HuH-7 (cell line): ENCODE results near the gene E4F1.

Experiments
- DNase-seq: peaks from one replicate; pipeline ENCODE4 v3.0.0; 2011; ENCODE audit warnings: low spot score

E4F1 gene

GRCh38 chr16:2275476-2276367 is 52.3 kb downstream of the E4F1 start:
- DNase-seq: no peak

- DNase-seq: no peak
Measured at GRCh38 chr16:2276368-2277195, 53.2 kb downstream of the E4F1 start.

GRCh38 chr16:2277466-2278271 is 54.3 kb downstream of the E4F1 start:
- DNase-seq: no peak

DNA sequence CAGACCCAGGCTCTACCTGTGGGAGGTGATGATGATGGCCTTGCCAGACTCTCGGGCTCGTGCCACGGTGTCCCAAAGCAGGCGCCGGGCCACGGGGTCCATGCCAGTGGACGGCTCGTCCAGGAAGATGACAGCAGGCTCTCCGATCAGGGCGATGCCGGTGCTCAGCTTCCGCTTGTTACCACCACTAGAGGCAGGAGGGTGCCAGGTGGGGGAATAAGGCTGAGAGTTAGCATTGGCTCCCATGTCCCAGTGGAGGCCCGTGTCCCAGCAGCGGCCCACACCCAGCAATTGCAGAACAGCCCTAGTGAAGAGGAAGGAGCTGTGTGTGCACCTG is 54.8 kb downstream of the E4F1 start:
- DNase-seq: peak; percentile 66

GRCh38 chr16:2278956-2279800 is 55.8 kb downstream of the E4F1 start:
- no peak for DNase-seq

- DNase-seq: no peak
Measured at GRCh38 chr16:2280461-2280860, 57.1 kb downstream of the E4F1 start.

DNA sequence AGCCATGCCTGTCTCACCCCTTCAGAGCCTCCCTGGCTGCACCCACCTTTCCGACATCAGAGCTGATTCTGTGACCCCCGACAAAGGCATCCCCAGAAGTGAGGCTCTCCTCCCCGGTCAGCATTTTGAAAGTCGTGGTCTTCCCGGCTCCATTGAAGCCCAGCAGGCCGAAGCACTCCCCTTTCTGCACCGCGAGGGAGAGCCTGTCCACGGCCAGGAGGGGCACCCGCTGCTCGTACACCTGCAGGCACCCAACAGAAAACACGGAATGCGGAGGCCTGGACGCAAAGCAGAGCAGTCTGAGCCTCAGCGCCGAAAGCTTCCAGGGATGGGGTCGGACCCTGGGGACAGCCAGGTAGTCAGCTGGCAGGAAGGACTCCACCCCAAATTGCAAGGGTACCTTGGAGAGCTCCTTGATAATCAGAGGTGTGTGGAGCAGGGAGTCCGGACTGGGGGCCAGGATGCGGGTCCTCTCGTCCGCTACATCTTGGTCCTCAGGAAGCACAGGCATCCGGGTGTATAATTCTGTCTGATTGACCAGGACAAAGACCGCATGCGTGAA is 57.7 kb downstream of the E4F1 start:
- DNase-seq: no peak

- DNase-seq: no peak
Measured at GRCh38 chr16:2282262-2282661, 58.9 kb downstream of the E4F1 start.

DNA sequence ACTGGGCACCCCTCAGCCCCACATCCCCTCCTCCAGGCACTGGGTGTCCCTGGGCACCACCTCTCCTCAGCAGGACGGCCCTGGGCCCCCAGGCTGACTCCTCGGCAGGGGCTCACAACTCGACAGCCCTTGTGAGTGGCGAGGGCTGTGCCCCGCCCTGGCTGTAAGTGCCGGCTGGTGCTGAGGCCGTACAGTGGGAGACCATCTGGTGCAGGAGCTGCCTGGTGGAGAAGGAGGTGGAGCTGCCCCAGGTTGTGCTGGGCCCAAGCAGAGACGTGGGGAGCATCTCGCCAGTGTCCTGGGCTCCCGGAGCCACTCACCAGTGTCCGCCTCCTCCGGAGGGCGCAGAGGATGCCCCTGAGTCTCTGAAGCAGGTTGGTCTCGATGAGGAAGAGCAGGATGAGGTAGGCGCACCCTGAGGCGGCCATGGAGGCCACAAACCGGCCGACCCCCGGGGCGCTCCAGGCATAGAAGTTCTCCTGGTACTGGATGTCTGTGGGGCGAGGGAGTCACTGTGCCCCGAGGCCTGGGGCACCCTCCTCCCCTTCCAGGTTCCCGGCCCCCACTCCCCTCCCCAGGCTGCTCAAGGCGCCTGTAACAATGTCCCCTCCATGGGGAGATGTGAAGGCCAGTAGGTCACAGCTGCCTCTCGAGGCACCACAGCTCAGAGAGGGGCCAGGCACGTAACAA is 59.6 kb downstream of the E4F1 start:
- DNase-seq: no peak

DNA sequence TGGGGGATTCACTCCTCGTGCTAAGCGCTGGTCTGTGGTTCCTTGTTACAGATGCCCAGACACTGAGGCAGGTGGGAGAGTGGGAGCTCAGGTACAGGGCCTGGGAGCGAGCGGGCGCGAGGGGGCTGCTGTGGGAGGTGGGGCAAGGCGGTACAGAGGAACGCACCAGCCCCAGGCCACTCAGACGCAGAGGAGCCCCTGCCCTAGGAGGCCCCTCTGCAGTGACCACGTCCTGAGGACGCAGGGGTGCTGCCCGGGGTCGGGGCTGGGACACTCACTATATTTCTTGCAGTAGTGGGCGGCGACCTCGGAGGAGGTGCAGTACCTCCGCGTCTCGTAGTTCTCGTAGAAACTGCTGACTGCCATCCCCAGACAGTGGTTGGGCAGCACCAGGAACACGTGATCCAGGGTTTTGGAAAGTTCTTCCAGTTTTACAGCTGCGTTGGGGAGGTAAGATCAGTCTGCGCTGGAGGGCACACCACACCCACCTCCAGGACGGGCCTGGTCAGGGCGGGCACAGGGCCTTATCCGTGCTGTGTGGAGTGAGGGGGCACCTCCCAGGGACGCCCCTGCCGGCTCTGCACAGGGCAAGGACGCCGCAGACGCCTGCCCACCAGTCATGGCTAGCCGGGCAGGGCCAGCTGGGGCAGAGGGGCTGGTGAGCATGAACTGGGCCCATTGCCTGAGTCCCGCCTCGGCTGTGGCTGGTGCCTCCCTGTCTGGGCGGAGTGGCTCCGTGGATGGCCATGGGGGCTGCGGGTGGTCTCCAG is 60.8 kb downstream of the E4F1 start:
- DNase-seq: no peak

DNA sequence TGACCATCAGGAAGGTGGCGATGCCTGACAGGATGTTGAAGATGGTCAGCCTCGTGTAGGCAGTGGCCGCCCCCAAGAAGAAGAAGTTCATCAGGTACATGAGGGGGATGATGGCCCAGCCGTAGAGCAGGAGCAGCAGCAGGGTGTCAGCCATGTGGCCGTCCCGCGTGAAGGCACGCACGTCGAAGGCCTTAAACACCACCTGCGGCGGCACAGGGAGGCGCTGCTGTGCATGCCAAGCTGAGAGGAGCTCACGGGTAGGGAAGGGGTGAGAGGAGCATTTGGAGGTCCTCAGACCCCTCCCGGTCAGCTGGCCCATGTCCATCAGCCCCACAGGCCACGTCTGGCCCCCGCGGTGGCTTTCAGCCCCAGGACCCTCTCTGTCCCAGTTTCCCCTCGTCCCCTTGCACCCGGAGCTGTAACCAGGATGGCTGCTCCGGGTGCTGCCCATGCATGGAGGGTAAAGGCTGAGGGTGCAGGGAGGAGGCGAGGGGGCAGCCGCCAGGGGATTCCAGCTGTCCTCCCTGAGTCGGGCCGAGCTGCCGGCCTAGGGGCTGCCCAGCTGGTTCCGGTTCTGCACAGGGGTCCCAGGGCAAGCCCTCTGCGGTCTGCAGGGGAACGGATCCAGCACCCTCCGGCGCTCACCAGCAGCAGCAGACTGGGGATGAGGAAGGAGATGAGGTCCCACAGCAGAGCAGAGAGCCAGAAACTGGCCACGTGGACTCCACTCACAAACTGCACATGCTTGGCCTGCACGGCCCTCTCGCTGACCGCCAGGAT is 61.6 kb downstream of the E4F1 start:
- DNase-seq: no peak
